GM12875 (cell line): Measurements from ENCODE around the gene SLC7A10.

Source experiments
- H3K4me3 ChIP-seq: one replicate; pipeline ENCODE4 v1.5.1; 2011; ENCODE audit warnings: low read depth, low read length, control low read depth
- CTCF ChIP-seq: IDR thresholded peaks from 2 replicates; pipeline ENCODE4 v1.5.1; 2011; ENCODE audit warnings: low read depth, mild to moderate bottlenecking, control low read depth, inconsistent platforms, low read length, moderate library complexity, borderline replicate concordance; ENCODE audit not compliant: insufficient read depth

Gene SLC7A10

GRCh38 chr19:33242911-33243310 lies 17.3 kb upstream of the SLC7A10 start:
- no peak for TF ChIP-seq CTCF

GRCh38 chr19:33242131-33242530 lies 16.5 kb upstream of the SLC7A10 start:
- no peak for TF ChIP-seq CTCF
- H3K4me3 ChIP-seq = no peak overlapping the region

More at GRCh38 chr19:33242911-33243310, 17.3 kb upstream of the SLC7A10 start:
- no peak overlapping the region for H3K4me3 ChIP-seq

GRCh38 chr19:33241530-33242101 lies 16.0 kb upstream of the SLC7A10 start:
- H3K4me3 ChIP-seq = no peak overlapping the region
- peak; percentile 60; the same call in 1 of the 2 replicates for TF ChIP-seq CTCF

- no peak overlapping the region for H3K4me3 ChIP-seq
- TF ChIP-seq CTCF = no peak
Measured at GRCh38 chr19:33241091-33241529, 15.5 kb upstream of the SLC7A10 start.

- no peak for TF ChIP-seq CTCF
- no peak overlapping the region for H3K4me3 ChIP-seq
Measured at GRCh38 chr19:33240181-33240771, 14.6 kb upstream of the SLC7A10 start.

GRCh38 chr19:33239223-33239975 lies 13.7 kb upstream of the SLC7A10 start:
- TF ChIP-seq CTCF = no peak
- no peak overlapping the region for H3K4me3 ChIP-seq
